ENCODE data around the gene KRABD2.

- TF ChIP-seq POLR2A (IDR thresholded peaks at IDR 0.05; ENCODE audit: low read depth, low read length) (no peak), TAF1 (IDR thresholded peaks at IDR 0.05; ENCODE audit: low read depth, low read length) (no peak), POLR2AphosphoS5 (IDR thresholded peaks at IDR 0.05; ENCODE audit: low read depth, low read length) (no peak), POU2F2 (IDR thresholded peaks at IDR 0.05; ENCODE audit: low read depth, low read length) (no peak), SPI1 (IDR thresholded peaks at IDR 0.05; ENCODE audit: low read depth, low read length) (no peak), PAX5 (IDR thresholded peaks at IDR 0.05; ENCODE audit: insufficient read depth, low read length, severe bottlenecking) (no peak)
Observed at GRCh38 chr17:8397636-8398035, 21.1 kb upstream of the KRABD2 start, which contains the start of gene RNF222.

Measured in GM12891 (cell line).